AG04450 (cell line): Measurements from ENCODE around the gene TRAF3IP3. TPM values are rescaled to one million over a fixed set of nuclear protein-coding genes. Genes with fewer than 3 reads are reported as not detected.

Experiments
- CTCF ChIA-PET: fragments of 300-600, 350-600 bp; formaldehyde crosslinking; extraction: SDS; loops from one replicate; lab custom pipeline; 2022; ENCODE audit warnings: antibody characterized with exemption, inconsistent platforms; lab: Charles Lee
- POLR2A ChIA-PET: fragments of 350-600 bp; formaldehyde crosslinking; extraction: SDS; loops from one replicate; lab custom pipeline; 2021; ENCODE audit warnings: antibody characterized with exemption, inconsistent platforms; lab: Yijun Ruan, JAX
- DNase-seq: peaks from one replicate; pipeline ENCODE4 v3.0.0-alpha.2; 2011; ENCODE audit warnings: low read depth, low spot score
- H3K27ac ChIP-seq: one replicate; pipeline ENCODE4 v1.5.1; 2012; ENCODE audit warnings: low read depth, low read length, control low read depth
- H3K27me3 ChIP-seq: one replicate; pipeline ENCODE4 v1.6.0; 2012; ENCODE audit warnings: low read length; ENCODE audit not compliant: control insufficient read depth, insufficient read depth
- H3K4me3 ChIP-seq: 2 replicates; pipeline ENCODE4 v1.5.1; 2011; ENCODE audit warnings: mild to moderate bottlenecking, low read depth, low read length, control low read depth
- H3K9me3 ChIP-seq: 2 replicates; pipeline ENCODE4 v1.5.1; 2012; ENCODE audit warnings: low read length; ENCODE audit not compliant: control insufficient read depth, insufficient read depth
- CTCF ChIP-seq: IDR thresholded peaks from 2 replicates; pipeline ENCODE4 v1.5.1; 2011; ENCODE audit warnings: low read depth, low read length, control low read depth, inconsistent platforms
- polyA plus RNA-seq: library from polyadenylated mRNA; depleted of rRNA; stranded (reverse); fragments of >200 nt; gene quantifications from 2 replicates; pipeline ENCODE4 v1.2.3, GENCODE V29; 2011

TRAF3IP3 gene
- polyA plus RNA-seq, 1 experiment: 0.10 TPM

DNA sequence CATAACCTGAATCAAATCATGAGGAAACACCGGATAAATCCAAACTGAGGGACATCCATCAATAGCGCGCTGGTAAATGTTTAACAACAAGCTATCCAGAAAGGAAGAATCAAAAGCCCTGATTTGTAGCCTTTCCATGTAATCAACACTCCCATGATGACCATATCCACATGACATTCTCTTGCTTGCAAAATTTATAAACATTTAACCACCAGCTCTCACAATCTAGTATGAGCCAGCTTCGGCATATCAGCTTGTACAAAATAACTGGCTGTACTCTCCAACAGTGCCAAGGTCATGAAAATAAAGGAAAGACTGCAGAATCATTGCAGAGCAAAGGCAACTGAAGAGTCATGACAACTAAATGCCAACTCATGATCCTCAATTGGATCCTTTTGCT lies 35.5 kb upstream of the TRAF3IP3 start:
- no peak overlapping the region for H3K4me3 ChIP-seq
- no peak for TF ChIP-seq CTCF
- ChIA-PET CTCF (no interaction called here), POLR2A (interaction anchor here (0.9 kb wide), 1 partner anchor 23 kb away, joined by 3 read pairs; no protein-coding TSS in a partner anchor)
- no peak overlapping the region for H3K27ac ChIP-seq
- no peaks in the 10 kb centered on the region for H3K9me3 ChIP-seq
- peak; percentile 23 for DNase-seq
- no peaks in the 10 kb centered on the region for H3K27me3 ChIP-seq

DNA sequence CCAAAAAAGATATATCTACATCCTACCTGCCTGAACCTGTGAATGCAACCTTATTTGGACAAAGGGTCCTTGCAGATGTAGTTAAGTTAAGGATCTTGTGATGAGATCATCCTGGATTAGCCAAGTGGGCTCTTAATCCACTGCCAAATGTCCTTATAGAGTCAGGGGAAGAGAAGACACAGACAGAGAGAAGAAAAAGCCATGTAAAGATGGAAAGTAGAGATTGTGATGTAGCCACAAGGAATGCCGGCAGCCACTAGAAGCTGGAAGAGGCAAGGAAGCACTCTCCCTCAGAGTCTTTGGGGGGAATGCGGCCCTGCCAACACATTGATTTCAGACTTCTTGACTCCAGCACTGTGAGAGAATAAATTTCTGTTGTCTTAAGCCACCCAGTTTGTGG lies 35.0 kb upstream of the TRAF3IP3 start:
- ChIA-PET CTCF (interaction anchor here (0.7 kb wide), 1 partner anchor 102 kb away, joined by 9 read pairs; no protein-coding TSS in a partner anchor), POLR2A (interaction anchor here (0.9 kb wide), 1 partner anchor 22 kb away, joined by 3 read pairs; no protein-coding TSS in a partner anchor)
- no peaks in the 10 kb centered on the region for H3K9me3 ChIP-seq
- H3K27me3 ChIP-seq: no peaks in the 10 kb centered on the region
- no peak for DNase-seq
- no peak overlapping the region for H3K4me3 ChIP-seq
- H3K27ac ChIP-seq: peak overlapping the region; percentile 3
- no peak for TF ChIP-seq CTCF

GRCh38 chr1:209721323-209721722 lies 34.5 kb upstream of the TRAF3IP3 start:
- H3K27ac ChIP-seq: no peak overlapping the region
- H3K27me3 ChIP-seq: no peaks in the 10 kb centered on the region
- no peak for TF ChIP-seq CTCF
- no peak overlapping the region for H3K4me3 ChIP-seq
- POLR2A ChIA-PET: no interaction called here
- CTCF ChIA-PET: interaction anchor here (0.7 kb wide), 1 partner anchor 102 kb away, joined by 9 read pairs; no protein-coding TSS in a partner anchor
- DNase-seq: no peak
- H3K9me3 ChIP-seq: no peaks in the 10 kb centered on the region

DNA sequence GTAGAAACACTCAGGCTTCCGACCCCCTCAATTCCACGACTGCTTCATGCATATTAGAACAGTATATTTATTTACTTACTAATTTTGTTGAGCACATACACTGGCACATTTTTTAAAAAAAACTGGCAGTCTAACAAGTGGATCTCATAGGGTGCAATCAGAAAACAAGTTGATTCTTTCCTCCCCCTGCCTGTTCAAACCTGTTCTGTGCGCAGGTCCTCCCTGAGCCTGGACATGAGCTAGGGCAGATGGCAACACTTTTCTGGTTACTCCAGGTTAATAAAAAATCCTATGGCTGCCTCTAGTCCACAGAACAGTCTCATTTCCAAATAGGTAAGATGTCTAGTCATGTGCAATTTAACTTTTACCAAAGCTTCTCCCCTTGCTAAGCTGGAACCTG lies 32.6 kb upstream of the TRAF3IP3 start:
- no peaks in the 10 kb centered on the region for H3K27me3 ChIP-seq
- CTCF ChIA-PET: interaction anchor here (1.4 kb wide), 1 partner anchor 146 kb away, joined by 3 read pairs; no protein-coding TSS in a partner anchor
- H3K27ac ChIP-seq: no peak overlapping the region

More for the DNA sequence above, 32.6 kb upstream of the TRAF3IP3 start:
- DNase-seq: no peak
- no peak for TF ChIP-seq CTCF
- Histone ChIP-seq H3K9me3 (no peaks in the 10 kb centered on the region), H3K4me3 (no peak overlapping the region)
- POLR2A ChIA-PET: no interaction called here
